ENCODE results near the gene EPHA5.
A peak's percentile ranks its signal among the peaks of the same experiment; 100 is the strongest.

Gene EPHA5

DNA sequence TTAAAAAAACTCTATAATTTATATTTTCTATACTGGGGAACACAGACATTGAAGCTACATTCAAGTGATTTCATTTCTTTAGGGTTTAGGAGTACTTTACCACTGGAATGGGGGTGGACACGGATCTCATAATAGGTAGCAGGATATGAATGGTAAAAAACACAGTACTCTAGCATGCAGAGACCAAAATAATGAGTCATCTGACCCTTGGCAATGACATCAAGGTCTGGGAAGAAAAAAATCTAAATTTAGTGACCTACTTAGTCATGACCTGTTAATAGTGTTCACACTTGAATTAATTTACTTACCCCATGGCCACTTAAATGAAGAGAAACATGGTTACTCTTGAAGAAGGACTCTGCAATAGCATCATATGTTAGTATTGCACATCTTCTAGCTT lies 187.9 kb downstream of the EPHA5 start:
- FAIRE-seq = no peak

- no peak for FAIRE-seq
Measured at GRCh38 chr4:65472531-65472930, 197.8 kb downstream of the EPHA5 start.

DNA sequence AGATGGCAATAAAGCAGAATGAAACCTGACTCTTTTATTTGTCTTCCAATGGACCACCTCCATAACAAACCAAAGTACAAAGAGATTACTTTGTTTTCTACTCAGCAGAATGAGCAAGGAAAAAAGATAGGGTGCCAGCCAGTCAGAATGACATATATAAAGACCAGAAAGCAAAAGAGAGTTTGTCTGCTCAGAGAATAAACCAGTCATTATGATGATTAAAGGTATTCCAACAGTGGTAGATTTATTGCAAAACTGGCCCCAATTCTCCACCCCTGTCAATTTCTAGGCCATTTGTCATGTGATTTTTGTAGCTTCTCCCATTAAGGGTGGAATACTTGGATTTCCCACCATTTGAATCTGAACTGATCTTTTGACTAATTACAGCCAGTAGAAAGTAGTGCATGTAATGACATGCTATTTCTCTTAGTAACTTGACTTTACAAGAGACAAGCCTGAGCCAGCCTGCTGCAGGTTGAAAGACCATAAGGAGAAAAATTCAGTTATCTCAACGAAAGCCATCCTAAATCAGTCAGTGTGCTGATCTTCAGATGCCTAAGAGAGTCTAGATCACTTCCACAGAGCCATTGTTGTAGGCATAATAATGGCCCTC lies 203.1 kb downstream of the EPHA5 start:
- FAIRE-seq = no peak

DNA sequence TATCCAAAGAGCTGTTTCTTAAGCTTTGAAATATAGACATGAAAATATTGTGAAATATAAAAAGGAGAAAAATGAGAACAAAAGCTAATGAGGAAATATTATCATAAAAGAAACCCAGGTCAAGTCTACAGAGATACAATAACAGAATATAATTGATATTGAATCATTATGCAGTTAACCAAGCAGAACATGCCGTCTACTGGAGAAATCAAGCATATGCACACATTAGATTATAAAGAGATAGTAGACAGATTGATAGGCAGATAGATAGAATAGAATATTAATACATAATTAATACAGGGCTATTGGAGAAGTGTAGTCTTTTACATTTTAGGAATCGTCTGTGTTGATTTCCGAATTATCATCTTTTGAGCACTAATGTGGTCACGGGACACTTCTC lies 208.5 kb downstream of the EPHA5 start:
- FAIRE-seq = no peak

DNA sequence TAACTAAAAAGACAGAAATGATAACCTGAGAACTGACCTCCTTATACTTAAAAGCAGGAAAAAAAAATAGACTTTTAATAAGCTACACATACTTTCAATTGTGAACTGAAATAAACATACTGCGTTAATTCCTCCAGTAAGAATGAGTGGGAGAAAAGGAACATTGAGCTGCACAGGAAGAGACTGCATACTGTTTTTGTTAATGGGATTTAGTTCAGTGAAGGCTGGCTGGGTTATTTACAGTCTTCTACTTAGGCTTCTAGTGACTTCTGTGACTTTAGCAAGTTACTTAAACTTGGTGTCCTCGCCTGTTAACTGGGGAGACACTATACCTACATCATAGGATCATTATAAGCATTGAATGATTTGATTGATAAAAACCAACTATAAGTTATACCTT lies 213.3 kb downstream of the EPHA5 start:
- no peak for FAIRE-seq

DNA sequence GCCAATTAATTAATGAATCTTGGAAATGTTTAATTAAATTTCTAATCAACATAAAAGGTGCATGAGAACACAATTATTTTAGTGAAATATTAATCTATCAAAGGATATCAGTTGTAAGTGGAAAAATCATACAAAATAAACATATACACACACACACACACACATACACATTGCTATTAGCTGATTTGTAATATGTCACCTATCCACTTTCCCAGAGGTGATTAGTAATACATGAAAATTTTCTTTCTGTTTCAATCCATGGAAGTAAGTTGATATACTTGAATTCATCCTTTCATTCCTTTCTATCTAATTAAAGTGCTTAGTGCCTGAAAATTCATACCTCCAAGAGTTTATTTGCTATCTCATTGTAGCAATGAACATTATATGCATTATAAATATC lies 213.7 kb downstream of the EPHA5 start:
- no peak for FAIRE-seq

DNA sequence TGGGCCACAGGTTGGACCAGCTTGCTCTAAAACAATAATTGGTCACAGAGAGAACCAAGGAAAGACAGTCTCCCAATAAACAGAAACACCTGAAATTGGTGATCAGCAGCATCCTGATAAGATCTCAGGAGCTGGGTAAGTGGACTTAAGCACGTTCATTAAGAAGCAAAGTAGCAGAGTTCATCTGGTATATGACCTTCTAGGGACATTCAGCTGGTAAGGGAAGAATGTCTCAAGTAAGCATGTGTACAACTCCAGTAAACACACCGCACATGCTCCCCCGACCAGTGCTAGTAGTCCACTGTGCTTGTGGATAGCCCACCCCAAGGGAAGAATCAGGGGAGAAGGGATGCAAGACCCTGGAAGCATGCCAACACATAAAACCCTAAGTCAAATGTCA lies 216.9 kb downstream of the EPHA5 start:
- no peak for FAIRE-seq

DNA sequence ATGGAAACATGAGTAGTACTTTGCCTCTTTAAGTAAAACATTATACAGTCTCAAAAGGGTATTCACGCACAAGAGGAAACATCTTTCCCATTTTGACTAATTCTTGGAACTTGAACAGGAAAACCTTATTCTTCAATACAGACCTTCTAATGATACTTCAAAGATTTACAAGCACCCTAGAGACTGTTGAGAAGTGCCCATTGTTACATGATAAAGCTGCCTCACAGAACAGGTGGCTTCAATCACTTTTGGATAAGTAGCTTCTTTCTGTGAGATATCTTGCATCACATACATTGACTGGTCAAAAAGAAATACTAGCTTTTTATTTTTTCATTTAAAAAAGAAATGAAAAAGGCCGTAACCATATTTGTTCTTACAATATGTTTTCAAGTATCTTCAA lies 219.4 kb downstream of the EPHA5 start:
- no peak for FAIRE-seq

- FAIRE-seq = no peak
Measured at GRCh38 chr4:65437102-65437501, 233.2 kb downstream of the EPHA5 start.

DNA sequence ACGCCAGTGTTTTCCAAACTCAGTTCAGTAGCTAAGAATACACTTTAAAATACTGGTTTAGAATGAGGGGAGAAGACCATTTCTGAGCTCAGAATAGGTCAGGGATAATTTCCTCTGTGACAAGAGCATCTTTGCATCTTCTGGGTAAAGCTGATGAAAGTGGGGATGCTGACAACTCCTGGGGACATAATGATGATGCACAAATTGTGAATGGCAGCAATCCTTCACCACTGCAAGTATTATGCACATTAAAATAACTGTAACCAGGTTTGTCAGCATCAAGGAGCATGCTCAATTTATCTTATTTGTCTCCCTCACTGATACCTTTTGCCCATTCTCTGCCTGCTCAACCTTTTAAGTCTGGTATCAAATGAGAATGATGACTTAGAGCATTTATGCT lies 248.2 kb downstream of the EPHA5 start:
- no peak for FAIRE-seq

DNA sequence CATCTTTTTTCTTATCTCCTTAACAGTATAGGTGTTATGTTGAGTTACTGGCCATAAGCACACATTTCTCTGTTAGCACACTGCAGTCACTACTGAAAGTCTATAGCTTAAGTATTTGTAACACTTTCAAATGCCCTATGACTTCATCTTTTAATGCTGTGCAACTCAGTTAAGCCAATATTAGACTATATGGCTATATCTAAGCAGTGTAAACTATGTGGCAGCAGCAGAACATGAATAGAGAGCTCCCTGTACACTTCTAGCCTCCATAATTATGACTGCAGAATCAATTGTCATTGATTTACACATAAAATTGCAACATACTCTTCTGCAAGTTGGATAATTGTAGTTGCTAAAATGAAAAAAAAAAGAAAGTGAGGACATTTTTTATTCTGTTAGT lies 250.3 kb downstream of the EPHA5 start:
- FAIRE-seq = no peak

GRCh38 chr4:65416891-65417290 lies 253.4 kb downstream of the EPHA5 start:
- no peak for FAIRE-seq

DNA sequence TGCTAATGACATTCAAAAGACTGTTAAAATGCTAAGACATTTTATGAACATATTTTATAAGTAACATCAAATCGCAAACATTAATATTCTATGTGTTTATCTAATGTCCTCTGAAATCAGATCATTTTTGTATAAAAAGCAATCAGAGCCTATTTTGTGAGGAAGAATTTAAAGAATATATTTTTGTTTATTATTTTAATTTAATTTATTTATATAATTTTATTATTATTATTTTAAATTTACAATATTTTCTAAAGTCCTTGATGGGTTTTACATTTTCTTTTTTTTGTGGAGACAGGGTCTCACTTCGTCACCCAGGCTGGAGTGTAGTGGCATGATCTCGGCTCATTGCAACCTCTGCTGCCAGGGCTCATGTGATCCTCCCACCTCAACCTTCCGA lies 262.8 kb downstream of the EPHA5 start:
- FAIRE-seq = peak; percentile 24

GRCh38 chr4:65401083-65401482 lies 269.2 kb downstream of the EPHA5 start:
- no peak for FAIRE-seq

DNA sequence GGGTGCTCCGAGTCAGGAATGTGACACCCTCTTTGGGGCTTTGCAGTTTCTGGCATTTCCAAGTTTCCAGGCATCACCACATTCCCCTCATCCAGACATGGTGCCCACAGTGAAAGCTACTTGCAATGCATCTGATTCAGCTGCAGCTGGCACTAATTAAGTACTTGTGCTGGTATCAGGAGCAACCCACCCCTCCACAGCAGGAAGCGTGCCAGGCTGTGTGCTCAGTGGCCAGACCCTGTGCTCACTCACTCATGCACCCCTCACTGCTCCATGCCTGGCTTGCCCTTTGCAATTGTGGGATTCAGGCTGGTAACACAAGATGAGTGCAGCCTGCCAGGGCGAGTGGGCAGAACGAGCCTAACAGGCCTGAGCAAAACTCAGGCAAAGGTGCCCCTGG lies 271.2 kb downstream of the EPHA5 start:
- FAIRE-seq = no peak

GRCh38 chr4:65393078-65393477 lies 277.2 kb downstream of the EPHA5 start:
- FAIRE-seq = no peak

GRCh38 chr4:65392488-65392887 lies 277.8 kb downstream of the EPHA5 start:
- no peak for FAIRE-seq

DNA sequence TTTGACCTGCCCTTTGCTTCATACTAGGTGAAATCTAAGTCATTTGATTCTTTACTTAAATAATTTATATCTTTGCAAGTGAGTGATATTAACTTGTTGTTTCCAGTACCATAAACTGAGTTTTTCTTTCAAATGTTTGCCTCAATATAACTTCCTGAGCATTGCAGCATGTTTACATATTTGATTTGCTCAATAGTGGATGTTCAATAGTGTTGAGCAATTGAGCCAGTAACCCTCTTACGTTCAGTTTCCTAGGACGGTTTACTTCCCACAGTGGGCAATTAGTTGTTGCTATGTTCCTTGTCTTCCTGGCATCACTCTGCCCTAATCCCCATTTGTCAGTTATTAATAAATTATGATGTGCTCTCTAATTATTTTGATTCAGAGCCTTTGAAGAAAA lies 278.5 kb downstream of the EPHA5 start:
- no peak for FAIRE-seq

DNA sequence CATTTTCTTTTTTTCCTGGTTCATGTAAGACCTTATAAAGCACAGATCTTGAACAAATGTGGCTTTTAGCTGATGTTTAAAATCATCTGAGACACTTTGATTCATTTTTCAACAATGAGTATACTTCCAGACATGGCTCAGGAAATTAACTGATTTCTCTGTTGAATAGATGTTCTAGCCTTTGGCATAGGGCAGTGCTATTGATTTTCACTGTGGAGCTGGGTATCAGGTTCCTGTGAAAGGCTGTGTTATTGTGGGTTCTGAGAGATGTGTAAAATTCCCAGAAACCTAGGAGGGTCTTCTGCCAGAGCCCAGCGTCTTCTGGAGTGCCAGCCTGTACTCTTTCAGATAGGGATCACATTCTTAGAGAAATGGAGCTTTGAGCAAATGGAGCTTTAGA lies 278.9 kb downstream of the EPHA5 start:
- no peak for FAIRE-seq

DNA sequence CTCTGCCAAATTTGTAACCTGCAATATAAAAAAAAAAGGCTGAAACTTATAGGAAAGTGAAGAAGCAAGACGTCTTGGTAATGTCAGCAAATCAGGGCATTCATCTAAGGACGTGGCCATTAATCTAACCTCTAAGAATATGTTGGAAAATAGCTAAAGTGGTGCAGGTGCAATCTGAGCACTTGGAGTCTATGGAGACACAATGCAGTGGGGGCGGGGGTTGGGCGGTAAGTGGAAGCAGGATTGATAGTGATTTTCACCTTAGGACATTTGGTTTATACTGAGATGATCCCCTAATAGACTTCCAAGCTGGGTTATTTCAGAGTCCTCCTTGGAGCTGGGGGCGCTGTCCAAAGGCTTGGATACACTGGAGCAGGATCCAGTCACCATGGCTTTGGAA lies 283.4 kb downstream of the EPHA5 start:
- no peak for FAIRE-seq

DNA sequence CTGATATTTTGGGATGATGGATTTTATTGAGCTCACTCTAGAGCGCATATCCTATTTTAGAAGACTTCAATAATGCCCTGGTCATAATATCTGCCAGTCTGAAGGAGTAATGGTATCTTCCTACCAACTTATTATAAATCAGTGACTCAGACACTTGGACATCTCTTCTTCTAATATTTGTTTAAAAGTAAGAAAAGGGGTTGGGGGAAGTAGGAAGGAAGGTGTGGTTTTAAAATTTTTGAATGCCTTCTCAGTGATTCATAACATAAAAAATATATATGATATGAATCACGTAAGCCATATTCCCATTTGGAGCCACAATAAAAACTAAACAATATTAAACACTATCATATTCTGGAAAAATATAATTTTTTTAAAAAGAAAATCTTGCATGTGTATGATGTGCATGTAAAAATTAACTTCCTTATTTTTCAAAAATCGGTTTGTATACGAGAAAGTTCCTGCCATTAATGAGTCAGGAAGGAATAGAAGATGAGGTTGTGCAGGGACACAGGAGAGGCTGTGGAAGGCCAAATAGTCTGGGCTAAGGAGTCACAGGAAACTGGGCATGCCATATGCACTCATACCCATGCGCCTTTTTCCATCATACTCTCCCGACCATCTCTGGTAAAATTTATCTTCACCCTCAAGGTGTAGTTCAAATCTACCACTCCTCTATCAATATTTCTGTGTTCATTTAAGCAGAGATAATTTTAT lies 286.5 kb downstream of the EPHA5 start:
- no peak for FAIRE-seq

DNA sequence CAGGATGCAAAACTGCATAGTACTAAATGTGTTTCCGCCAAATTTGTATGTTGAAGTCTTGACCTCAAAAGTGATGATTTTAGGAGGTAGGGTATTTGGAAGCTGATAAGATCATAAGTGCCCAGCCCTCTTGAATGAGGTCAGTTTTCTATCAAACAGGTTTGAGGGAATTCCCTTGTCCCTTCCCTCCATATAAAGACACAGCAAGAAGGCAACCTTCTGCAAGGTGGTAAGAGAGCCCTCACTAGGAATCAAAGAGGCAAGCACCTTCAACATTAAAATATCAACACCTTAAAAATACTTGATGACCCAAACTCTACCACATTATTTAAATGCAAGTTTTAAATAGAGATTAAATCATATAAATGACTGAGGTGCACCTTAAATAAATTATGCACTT lies 288.6 kb downstream of the EPHA5 start:
- no peak for FAIRE-seq

- FAIRE-seq = no peak
Measured at GRCh38 chr4:65370709-65371108, 299.6 kb downstream of the EPHA5 start.

DNA sequence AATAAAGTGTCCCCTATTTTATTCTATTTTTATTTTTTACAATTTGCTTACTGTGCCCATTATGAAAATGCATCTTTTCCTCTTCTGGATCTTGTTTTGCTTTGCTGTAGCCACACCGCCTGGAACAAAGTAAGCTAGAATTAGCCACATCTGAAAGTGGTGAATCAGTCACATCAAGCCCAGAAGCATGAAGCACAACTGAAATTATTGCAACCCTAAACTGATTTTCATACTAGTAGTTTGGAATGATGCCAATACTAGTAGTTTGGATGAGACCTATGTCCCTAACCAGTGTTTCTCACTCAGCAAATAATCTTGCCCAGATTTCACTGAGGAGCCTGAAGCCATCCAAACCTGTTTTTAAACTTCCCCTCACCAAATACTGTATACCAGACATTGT lies 303.0 kb downstream of the EPHA5 start:
- FAIRE-seq = no peak

- FAIRE-seq = no peak
Measured at GRCh38 chr4:65358914-65359313, 311.4 kb downstream of the EPHA5 start.

All from colon (tissue), 2 donors.